Spleen (tissue), 11 donors: Measurements from ENCODE around the gene GOLGA1. TPM values are rescaled to one million over a fixed set of nuclear protein-coding genes. Genes with fewer than 3 reads are reported as not detected.

Experiments used
- DNase-seq: peaks from one replicate; pipeline ENCODE4 v3.0.0-alpha.2; 2020
- H3K27ac ChIP-seq, 8 donors: fragments of 200-600 bp; sonication (generic) in 7 of 8; 1 replicate in 4 of 8; 2 replicates in 4 of 8; pipeline versions ENCODE4 v1.5.0 to v1.8.0; 2016 to 2021; ENCODE audit warnings: inconsistent platforms in 4 of 8, mild to moderate bottlenecking in 4 of 8, moderate library complexity in 1 of 8
- H3K27me3 ChIP-seq, 7 donors: fragments of 200-600 bp; sonication (generic) in 6 of 7; replicated peaks in 1 of 7; 1 replicate in 4 of 7; 2 replicates in 3 of 7; pipeline versions ENCODE4 v1.5.0 to v1.8.0; 2016 to 2021; ENCODE audit warnings: inconsistent platforms in 3 of 7, mild to moderate bottlenecking in 1 of 7
- H3K36me3 ChIP-seq, 6 donors: fragments of 200-600 bp; sonication (generic) in 5 of 6; 1 replicate in 4 of 6; 2 replicates in 2 of 6; pipeline versions ENCODE4 v1.5.0 to v1.8.0; 2016 to 2021; ENCODE audit warnings: inconsistent platforms in 2 of 6
- H3K4me1 ChIP-seq, 6 donors: fragments of 200-600 bp; sonication (generic) in 5 of 6; 1 replicate in 3 of 6; 2 replicates in 3 of 6; pipeline versions ENCODE4 v1.5.0 to v1.8.0; 2016 to 2021; ENCODE audit warnings: inconsistent platforms in 3 of 6
- H3K4me3 ChIP-seq, 8 donors: fragments of 200-600 bp; sonication (generic) in 7 of 8; 1 replicate in 4 of 8; 2 replicates in 4 of 8; pipeline versions ENCODE4 v1.5.0 to v1.8.0; 2016 to 2021; ENCODE audit warnings: inconsistent platforms in 4 of 8, mild to moderate bottlenecking in 4 of 8, moderate library complexity in 2 of 8
- H3K9me3 ChIP-seq, 8 donors: fragments of 200-600 bp; sonication (generic) in 7 of 8; 1 replicate in 4 of 8; 2 replicates in 4 of 8; pipeline versions ENCODE4 v1.5.0 to v1.8.0; 2016 to 2021; ENCODE audit warnings: inconsistent platforms in 4 of 8
- POLR2A ChIP-seq, 3 donors: fragments of 450-650 bp; IDR thresholded peaks; one replicate each; pipeline ENCODE4 v1.5.1; 2017; ENCODE audit warnings: antibody characterized with exemption in 3 of 3, mild to moderate bottlenecking in 1 of 3
- POLR2AphosphoS5 ChIP-seq, 3 donors: sonication (generic); formaldehyde crosslinking; IDR thresholded peaks; one replicate each; pipeline ENCODE4 v1.5.1; 2017; ENCODE audit warnings: antibody characterized with exemption in 3 of 3
- WGBS, 5 donors: extraction: QIAGEN DNeasy Blood & Tissue Kit in 3 of 5; methylation state at CpG; one replicate each; pipeline versions ENCODE4 v1.1.5 to v1.1.7; 2013 to 2018; 5-methylcytosine and 5-hydroxymethylcytosine counted together
- intact Hi-C: fragments of 100-400 bp; cut with DNase I; formaldehyde crosslinking; loops from one replicate; pipeline ENCODE4 v1.15.0; 2023; ENCODE audit warnings: low total_unique reads
- polyA plus RNA-seq, 3 donors: library from polyadenylated mRNA; stranded (reverse); fragments of 200-250 nt; gene quantifications; one replicate each; pipeline ENCODE4 v1.2.1, GENCODE V29; 2013
- small RNA-seq, 4 donors: library from RNA; depleted of rRNA; stranded (forward); fragments of <200 nt; gene quantifications; one replicate each; pipeline ENCODE3, GENCODE V24; 2016
- total RNA-seq, 7 donors: library from RNA; depleted of rRNA in 3 of 7; stranded (reverse); fragments of >200 nt in 3 of 7; fragmentation: NEBNext Ultra II Directional in 4 of 7; extraction: Animal tissue kit (Norgen Biotek cat#: 25700) in 4 of 7; gene quantifications; one replicate each; pipeline versions ENCODE4 v1.1.0 to v1.2.1, GENCODE V29; 2016 to 2021
- TF ChIP-seq, protein P1 (sequence below), 11 experiments: fragments of 200-600 bp in 7 of 11; fragments of 450-650 bp in 4 of 11; sonication (generic) in 4 of 11; IDR thresholded peaks in 8 of 11; conservative IDR thresholded peaks in 3 of 11; 1 replicate in 7 of 11; 2 replicates in 4 of 11; pipeline versions ENCODE4 v1.4.0 to v1.8.0; 2016 to 2021; ENCODE audit warnings: antibody characterized with exemption in 11 of 11, inconsistent platforms in 4 of 11, mild to moderate bottlenecking in 1 of 11
- donor health status: healthy with polysubstance abuse.
- donor health status: DM: no; HTN: no; CAD: no; lungs with moderate emphysema.
- donor health status: DM: no; HTN: no; CAD: no.
- donor health status: Bipolar disorder and iron deficiency.
- donor health status: healthy.
- donor health status: DM: no; HTN: no; CAD: no.
- donor health status: DM: yes; HTN: yes; CAD: no.

GOLGA1 gene
- total and polyA plus RNA-seq, 10 donors: 4.7 to 30.5 (median 22.9) TPM

DNA sequence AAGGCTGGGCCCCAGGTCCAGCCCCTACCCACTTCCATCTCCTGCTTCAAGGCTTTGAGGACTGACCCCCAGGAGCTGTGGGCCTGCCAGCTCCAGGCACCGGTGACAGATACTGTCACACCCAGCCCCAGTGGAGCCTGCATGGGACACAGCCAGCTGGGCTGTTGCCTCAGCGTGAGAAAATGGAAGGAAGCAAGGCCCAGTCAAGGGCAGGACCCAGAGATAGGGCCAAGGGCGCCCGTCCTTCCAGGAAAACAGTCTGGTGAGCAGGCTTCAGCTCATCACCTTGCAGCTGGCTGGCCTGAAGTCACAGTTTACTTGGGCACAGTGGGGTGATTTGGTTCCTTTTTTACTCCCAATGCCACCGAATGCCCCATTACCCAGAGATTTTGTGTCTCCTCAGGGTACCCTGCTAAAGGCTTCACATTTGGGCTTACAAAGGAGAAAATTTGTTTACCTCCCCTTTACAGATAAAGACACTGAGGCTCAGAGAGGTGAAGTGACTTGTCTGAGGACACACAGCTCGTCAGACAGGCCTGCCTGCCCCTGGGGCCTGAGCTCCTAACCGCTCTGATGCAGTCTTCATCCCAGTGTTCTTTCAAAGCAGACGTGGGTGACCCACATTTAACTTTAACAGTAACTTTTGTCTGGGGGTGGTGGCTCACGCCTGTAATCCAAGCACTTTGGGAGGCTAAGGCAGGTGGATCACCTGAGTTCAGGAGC, 109.1 kb downstream of the GOLGA1 start:
- peak; percentile 87 for DNase-seq
- intact Hi-C loops: no loop called here
- TF ChIP-seq POLR2A (IDR thresholded peaks at IDR 0.05): no peak
- peak; percentile 80 to 86 (median 86) for TF ChIP-seq POLR2AphosphoS5 (IDR thresholded peaks at IDR 0.05)
- Histone ChIP-seq H3K9me3 (no peaks in the 10 kb centered on the region), H3K36me3 (no peaks in the 10 kb centered on the region), H3K27me3 (no peaks in the 10 kb centered on the region), H3K4me1 (peaks cover 3 to 41% (median 24%) of the 10 kb centered on the region in 6 donors), H3K4me3 (peak overlapping the region in 2 of 8 donors; percentile 2 to 26), H3K27ac (peak overlapping the region; percentile 17 to 84 (median 74))
- 44 to 70% (median 51%) methylated on average over 9 of the region's 9 CpGs for WGBS, 5 donors

DNA sequence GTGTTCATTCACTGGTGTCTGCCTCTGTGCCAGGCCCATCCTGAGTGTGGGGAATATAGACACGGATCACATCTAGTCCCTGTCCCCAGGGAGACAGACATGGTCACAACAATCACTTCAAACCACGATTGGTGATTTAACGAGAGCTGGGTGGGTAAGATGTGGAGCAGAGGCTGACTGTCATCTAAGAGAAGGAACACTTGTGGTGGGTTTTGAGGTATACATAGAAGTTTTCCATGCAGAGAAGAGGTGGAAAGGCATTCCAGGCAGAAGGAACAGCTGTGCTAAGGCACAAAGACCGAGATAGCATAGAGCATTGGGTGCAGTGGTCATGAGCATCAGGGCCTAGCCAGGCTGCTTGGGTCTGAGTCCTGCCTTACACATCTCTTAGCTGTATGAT, 110.3 kb downstream of the GOLGA1 start:
- TF ChIP-seq POLR2AphosphoS5 (IDR thresholded peaks at IDR 0.05): no peak
- TF ChIP-seq, protein P1, sequence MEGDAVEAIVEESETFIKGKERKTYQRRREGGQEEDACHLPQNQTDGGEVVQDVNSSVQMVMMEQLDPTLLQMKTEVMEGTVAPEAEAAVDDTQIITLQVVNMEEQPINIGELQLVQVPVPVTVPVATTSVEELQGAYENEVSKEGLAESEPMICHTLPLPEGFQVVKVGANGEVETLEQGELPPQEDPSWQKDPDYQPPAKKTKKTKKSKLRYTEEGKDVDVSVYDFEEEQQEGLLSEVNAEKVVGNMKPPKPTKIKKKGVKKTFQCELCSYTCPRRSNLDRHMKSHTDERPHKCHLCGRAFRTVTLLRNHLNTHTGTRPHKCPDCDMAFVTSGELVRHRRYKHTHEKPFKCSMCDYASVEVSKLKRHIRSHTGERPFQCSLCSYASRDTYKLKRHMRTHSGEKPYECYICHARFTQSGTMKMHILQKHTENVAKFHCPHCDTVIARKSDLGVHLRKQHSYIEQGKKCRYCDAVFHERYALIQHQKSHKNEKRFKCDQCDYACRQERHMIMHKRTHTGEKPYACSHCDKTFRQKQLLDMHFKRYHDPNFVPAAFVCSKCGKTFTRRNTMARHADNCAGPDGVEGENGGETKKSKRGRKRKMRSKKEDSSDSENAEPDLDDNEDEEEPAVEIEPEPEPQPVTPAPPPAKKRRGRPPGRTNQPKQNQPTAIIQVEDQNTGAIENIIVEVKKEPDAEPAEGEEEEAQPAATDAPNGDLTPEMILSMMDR (IDR thresholded peaks at IDR 0.05 in 8 of 11, conservative IDR thresholded peaks at IDR 0.05 in 3 of 11): no peak
- TF ChIP-seq POLR2A (IDR thresholded peaks at IDR 0.05): no peak
- Histone ChIP-seq H3K27ac (peak overlapping the region in 5 of 8 donors; percentile 73 to 84 (median 77)), H3K27me3 (no peaks in the 10 kb centered on the region), H3K36me3 (no peaks in the 10 kb centered on the region), H3K4me1 (peaks cover 3 to 37% (median 24%) of the 10 kb centered on the region in 6 donors), H3K9me3 (no peaks in the 10 kb centered on the region), H3K4me3 (peak overlapping the region in 1 of 8 donors; percentile 26)
- intact Hi-C loops: no loop called here
- 49 to 68% (median 61%) methylated on average over 4 of the region's 4 CpGs for WGBS, 5 donors
- no peak for DNase-seq

DNA sequence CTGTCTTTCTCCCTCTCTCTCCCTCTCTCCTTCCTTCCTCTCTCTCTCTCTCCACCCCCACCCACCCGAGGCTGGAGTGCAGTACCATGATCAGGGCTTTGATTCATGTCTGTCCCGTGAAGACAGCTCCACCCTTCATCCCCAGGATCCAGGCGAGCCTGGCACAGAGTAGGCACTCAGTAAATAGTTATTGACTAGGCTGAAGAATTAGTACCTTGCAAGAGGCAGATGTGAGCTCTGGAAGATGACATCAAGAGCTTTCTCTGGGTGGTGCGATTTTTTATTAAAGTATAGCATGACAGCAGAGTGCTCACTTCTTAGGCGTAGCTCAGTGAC, 111.6 kb downstream of the GOLGA1 start:
- Histone ChIP-seq H3K27me3 (no peaks in the 10 kb centered on the region), H3K4me1 (peaks cover 3 to 26% (median 15%) of the 10 kb centered on the region in 6 donors), H3K4me3 (no peak overlapping the region), H3K9me3 (no peaks in the 10 kb centered on the region), H3K36me3 (no peaks in the 10 kb centered on the region), H3K27ac (no peak overlapping the region)
- 55 to 75% (median 62%) methylated on average over 5 of the region's 5 CpGs for WGBS, 5 donors
- intact Hi-C loops: no loop called here
- DNase-seq: no peak
- TF ChIP-seq POLR2AphosphoS5 (IDR thresholded peaks at IDR 0.05) (no peak), POLR2A (IDR thresholded peaks at IDR 0.05) (no peak)
- TF ChIP-seq, protein P1 (IDR thresholded peaks at IDR 0.05 in 8 of 11, conservative IDR thresholded peaks at IDR 0.05 in 3 of 11): no peak

DNA sequence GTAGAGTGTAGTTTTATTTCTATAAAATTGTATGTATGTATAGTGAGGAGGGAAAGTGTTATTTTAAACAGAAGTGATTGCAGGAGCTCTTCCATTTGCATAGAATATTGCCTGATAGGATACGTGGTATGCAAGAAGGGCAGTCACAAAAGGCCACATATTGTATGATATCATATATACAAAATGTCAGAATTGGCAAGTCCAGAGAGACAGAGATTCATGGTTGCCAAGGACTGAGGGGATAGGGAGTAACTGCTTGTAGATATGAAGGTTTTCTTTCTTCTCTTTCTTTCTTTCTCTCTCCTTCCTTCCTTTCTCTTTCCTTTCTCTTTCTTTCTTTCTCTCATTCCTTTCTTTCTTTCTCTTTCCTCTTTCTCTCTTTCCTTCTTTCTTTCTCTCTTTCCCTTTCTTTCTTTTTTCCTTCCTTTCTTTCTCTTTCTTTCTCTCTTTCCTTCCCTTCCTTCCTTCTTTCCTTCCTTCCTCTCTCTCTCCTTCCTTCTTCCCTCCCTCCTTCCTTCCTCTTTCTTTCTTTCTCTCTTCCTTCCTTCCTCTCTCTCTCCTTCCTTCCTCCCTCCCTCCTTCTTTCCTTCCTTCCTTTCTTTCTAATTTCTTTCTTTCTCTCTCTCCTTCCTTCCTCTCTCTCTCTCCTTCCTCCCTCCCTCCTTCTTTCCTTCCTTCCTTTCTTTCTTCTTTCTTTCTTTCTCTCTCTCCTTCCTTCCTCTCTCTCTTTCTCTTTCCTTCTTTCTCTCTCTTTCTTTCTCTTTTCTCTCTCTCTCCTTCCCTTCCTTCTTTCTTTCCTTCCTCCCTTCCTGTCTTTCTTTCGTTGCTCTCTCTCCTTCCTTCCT, 112.2 kb downstream of the GOLGA1 start:
- Histone ChIP-seq H3K27me3 (no peaks in the 10 kb centered on the region), H3K4me3 (no peak overlapping the region), H3K4me1 (peaks cover 3 to 26% (median 15%) of the 10 kb centered on the region in 6 donors), H3K27ac (no peak overlapping the region), H3K9me3 (no peaks in the 10 kb centered on the region), H3K36me3 (no peaks in the 10 kb centered on the region)
- intact Hi-C loops: no loop called here
- DNase-seq: no peak
- TF ChIP-seq POLR2AphosphoS5 (IDR thresholded peaks at IDR 0.05) (no peak), POLR2A (IDR thresholded peaks at IDR 0.05) (no peak)
- TF ChIP-seq, protein P1 (IDR thresholded peaks at IDR 0.05 in 8 of 11, conservative IDR thresholded peaks at IDR 0.05 in 3 of 11): no peak
- WGBS, 5 donors: 22 to 42% (median 32%) methylated on average over 2 of the region's 2 CpGs

Small RNA genes within 50 kb of the gene (small RNA-seq; reads per million reads assigned to genes)
- 0 reads per million in 4 donors for gene RNU4-82P

Other genes with a start within 250 kb of the GOLGA1 start
- 1 to 10 TPM; 1.7 to 3.7 (median 2.5) TPM for gene NR6A1, start 169.8 kb downstream of the GOLGA1 start, total RNA-seq
- under 1 TPM; 0.14 to 0.35 (median 0.24) TPM for gene NR6A1, start 169.8 kb downstream of the GOLGA1 start, polyA plus RNA-seq
- gene OLFML2A, start 163.9 kb downstream of the GOLGA1 start, total RNA-seq: 100 to 1,000 TPM in 6 of 7 donors, 10 to 100 TPM in 1; 44.0 to 187 (median 139) TPM
- 10 to 100 TPM in 1 of 3 donors, 1 to 10 TPM in 2; 3.0 to 12.5 (median 3.2) TPM for gene OLFML2A, start 163.9 kb downstream of the GOLGA1 start, polyA plus RNA-seq
- gene WDR38, start 87.6 kb downstream of the GOLGA1 start, total RNA-seq: not detected
- gene WDR38, start 87.6 kb downstream of the GOLGA1 start, polyA plus RNA-seq: not detected
- 1,000 to 10,000 TPM in 4 of 7 donors, 100 to 1,000 TPM in 3; 873 to 1,139 (median 1,001) TPM for gene RPL35, start 79.1 kb downstream of the GOLGA1 start, total RNA-seq
- gene RPL35, start 79.1 kb downstream of the GOLGA1 start, polyA plus RNA-seq: 1,000 to 10,000 TPM; 7,414 to 8,208 (median 8,201) TPM
- 10 to 100 TPM; 33.6 to 50.4 (median 47.3) TPM for gene ARPC5L, start 79.0 kb downstream of the GOLGA1 start, total RNA-seq
- 10 to 100 TPM; 48.1 to 75.3 (median 48.9) TPM for gene ARPC5L, start 79.0 kb downstream of the GOLGA1 start, polyA plus RNA-seq
- 10 to 100 TPM in 3 of 7 donors, 1 to 10 TPM in 4; 5.4 to 19.6 (median 8.3) TPM for gene SCAI, start 202.4 kb upstream of the GOLGA1 start, total RNA-seq
- 1 to 10 TPM; 1.6 to 1.9 (median 1.8) TPM for gene SCAI, start 202.4 kb upstream of the GOLGA1 start, polyA plus RNA-seq
- gene PPP6C, start 248.7 kb upstream of the GOLGA1 start, total RNA-seq: 10 to 100 TPM; 32.0 to 49.3 (median 39.2) TPM
- 10 to 100 TPM; 17.3 to 26.6 (median 21.1) TPM for gene PPP6C, start 248.7 kb upstream of the GOLGA1 start, polyA plus RNA-seq